NCI-H226 (cell line): Measurements from ENCODE around the gene TFR2.

Experiments used
- DNase-seq: peaks from one replicate; pipeline ENCODE4 v3.0.0-alpha.2; 2015

The TFR2 gene

DNA sequence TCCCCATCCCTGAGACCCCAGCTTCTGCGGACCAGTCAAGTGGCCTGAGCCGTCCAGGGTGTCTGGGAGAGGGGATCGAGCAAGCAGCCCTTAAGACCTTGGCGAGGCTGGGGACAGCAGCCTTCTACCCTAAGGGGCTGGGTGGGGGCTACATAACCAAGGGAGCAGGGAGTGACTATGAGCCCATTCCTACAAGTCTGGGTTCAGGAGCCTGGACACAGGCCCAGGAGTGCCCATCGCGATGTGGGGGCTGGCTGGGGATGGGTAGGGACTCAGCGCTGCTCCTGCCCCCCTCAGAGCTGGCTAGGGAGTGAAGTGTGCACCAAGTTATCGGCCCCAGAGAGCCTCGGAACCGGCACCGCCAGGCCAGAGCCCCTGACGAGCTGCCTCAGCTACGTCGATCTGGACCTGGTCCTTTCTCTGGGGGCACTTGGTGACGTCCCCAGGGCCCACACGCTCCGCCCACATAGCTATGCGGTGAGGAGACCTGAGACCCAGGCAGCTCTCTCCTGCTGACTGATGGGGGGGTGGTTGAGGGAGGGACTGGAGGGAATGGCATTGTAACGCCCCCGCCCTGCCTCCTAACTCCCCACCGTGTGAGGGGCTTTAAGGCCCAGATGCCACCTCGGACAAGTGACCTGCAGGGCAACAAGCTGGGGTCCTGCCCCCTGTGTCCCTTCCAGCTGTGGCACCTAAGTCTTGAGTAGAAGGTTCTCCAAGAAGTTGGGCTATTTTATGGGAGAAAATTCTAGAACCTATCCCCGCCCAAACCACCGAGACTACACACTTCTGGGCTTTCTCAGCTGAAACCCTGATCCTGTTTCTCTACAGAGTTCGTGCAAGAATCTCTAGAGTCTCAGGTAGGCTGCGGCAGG, 70.2 kb downstream of the TFR2 start:
- peak; percentile 87 for DNase-seq
